Hepatocyte (in vitro differentiated cells): Measurements from ENCODE around the gene KRT84. TPM values are rescaled to one million over a fixed set of nuclear protein-coding genes. Genes with fewer than 3 reads are reported as not detected.

Experiments used
- DNase-seq: peaks from one replicate; pipeline ENCODE4 v3.0.0-alpha.2; 2016; ENCODE audit warnings: low spot score
- H2AFZ ChIP-seq: fragments of 200-600 bp; sonication (generic); 2 replicates; pipeline ENCODE4 v1.6.0; 2016; ENCODE audit warnings: antibody characterized with exemption, mild to moderate bottlenecking
- H3K27ac ChIP-seq: fragments of 200-600 bp; sonication (generic); 2 replicates; pipeline ENCODE4 v1.5.1; 2016; ENCODE audit warnings: mild to moderate bottlenecking
- H3K27me3 ChIP-seq: fragments of 200-600 bp; sonication (generic); 2 replicates; pipeline ENCODE4 v1.6.1; 2016
- H3K36me3 ChIP-seq: fragments of 200-600 bp; sonication (generic); replicated peaks from 2 replicates; pipeline ENCODE4 v1.5.1; 2016; ENCODE audit warnings: low read depth; ENCODE audit not compliant: insufficient read depth
- H3K4me1 ChIP-seq: fragments of 200-600 bp; sonication (generic); 2 replicates; pipeline ENCODE4 v1.5.1; 2016; ENCODE audit warnings: mild to moderate bottlenecking, moderate library complexity; ENCODE audit not compliant: insufficient read depth
- H3K4me2 ChIP-seq: fragments of 200-600 bp; sonication (generic); 2 replicates; pipeline ENCODE4 v1.6.0; 2016
- H3K4me3 ChIP-seq: fragments of 200-600 bp; sonication (generic); 2 replicates; pipeline ENCODE4 v1.5.1; 2016; ENCODE audit warnings: mild to moderate bottlenecking
- H3K79me2 ChIP-seq: fragments of 200-600 bp; sonication (generic); 2 replicates; pipeline ENCODE4 v1.6.0; 2017; ENCODE audit warnings: mild to moderate bottlenecking
- H3K9me2 ChIP-seq: fragments of 200-600 bp; sonication (generic); replicated peaks from 2 replicates; pipeline ENCODE4 v1.6.0; 2017; ENCODE audit warnings: mild to moderate bottlenecking; ENCODE audit not compliant: insufficient read depth
- H3K9me3 ChIP-seq: fragments of 200-600 bp; sonication (generic); 2 replicates; pipeline ENCODE4 v1.5.1; 2016; ENCODE audit warnings: low read depth, mild to moderate bottlenecking
- H4K20me1 ChIP-seq: fragments of 200-600 bp; sonication (generic); 2 replicates; pipeline ENCODE4 v1.6.0; 2016; ENCODE audit warnings: mild to moderate bottlenecking; ENCODE audit not compliant: insufficient read depth, poor library complexity, severe bottlenecking
- EZH2 ChIP-seq: fragments of 200-600 bp; sonication (generic); IDR thresholded peaks from 2 replicates; pipeline ENCODE4 v1.6.1; 2016; ENCODE audit warnings: antibody characterized with exemption, mild to moderate bottlenecking, borderline replicate concordance
- EZH2phosphoT487 ChIP-seq: fragments of 200-600 bp; sonication (generic); IDR thresholded peaks from one replicate; pipeline ENCODE4 v1.6.1; 2018; ENCODE audit warnings: antibody characterized with exemption, mild to moderate bottlenecking, low read depth, moderate library complexity; ENCODE audit not compliant: unreplicated experiment, severe bottlenecking
- WGBS: methylation state at CpG from one replicate; pipeline ENCODE4 v1.1.6; 2016; ENCODE audit warnings: low lambda C conversion rate; ENCODE audit errors: missing lambda C conversion rate; 5-methylcytosine and 5-hydroxymethylcytosine counted together
- polyA plus RNA-seq: library from polyadenylated mRNA; unstranded; fragments of >200 nt; fragmentation: Nextera tagmentation; extraction: Ambion mirVana; gene quantifications from 2 replicates; pipeline ENCODE4 v1.2.1, GENCODE V29; 2016
- total RNA-seq: library from RNA; depleted of rRNA; stranded (reverse); fragments of >200 nt; gene quantifications from 2 replicates; pipeline ENCODE4 v1.2.3, GENCODE V29; 2014
- TF ChIP-seq, protein P1 (sequence below): fragments of 200-600 bp; sonication (generic); IDR thresholded peaks from 2 replicates; pipeline ENCODE4 v1.5.1; 2016; ENCODE audit warnings: antibody characterized with exemption, mild to moderate bottlenecking; ENCODE audit not compliant: poor library complexity

KRT84 gene
- total and polyA plus RNA-seq, 2 experiments from 2014 or later = not detected

DNA sequence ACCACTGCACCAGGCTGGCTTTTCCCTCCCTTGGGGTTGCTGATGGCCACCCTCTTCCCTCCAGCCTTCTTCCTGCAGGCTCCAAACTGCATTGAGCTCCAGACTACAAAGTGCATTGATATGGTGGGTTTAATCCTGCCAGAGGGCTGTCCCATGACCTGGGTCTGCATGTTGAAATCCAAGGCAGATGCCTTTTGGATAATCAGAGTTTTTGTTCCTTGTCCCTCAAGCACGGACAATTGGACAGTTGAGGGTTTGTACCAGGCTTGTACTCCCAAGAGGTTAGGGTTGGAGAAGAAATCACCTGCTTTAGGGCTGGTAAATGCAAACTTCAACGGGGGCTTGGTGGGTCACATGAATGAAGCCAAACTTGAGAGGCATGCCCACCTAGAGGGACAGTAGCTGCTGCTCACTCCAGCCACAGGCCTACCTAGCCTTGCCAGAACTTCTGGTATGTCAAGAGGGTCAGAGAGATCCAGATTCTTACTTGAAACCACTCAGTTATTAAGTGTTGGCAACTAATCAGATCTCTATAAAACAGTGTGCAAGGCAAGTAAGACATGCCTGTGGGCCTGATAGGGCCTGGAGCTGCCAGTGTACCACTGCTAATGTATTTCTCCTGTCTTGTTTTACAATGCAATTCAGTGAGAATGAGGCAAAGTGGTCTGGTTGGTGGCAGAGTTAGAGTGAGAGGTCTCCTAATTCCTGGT is 42.5 kb downstream of the KRT84 start:
- Histone ChIP-seq H3K9me3 (no peaks in the 10 kb centered on the region), H2AFZ (no peak overlapping the region), H3K79me2 (no peaks in the 10 kb centered on the region), H3K27ac (no peak overlapping the region), H4K20me1 (no peaks in the 10 kb centered on the region), H3K27me3 (no peaks in the 10 kb centered on the region), H3K4me3 (no peak overlapping the region), H3K36me3 (no peaks in the 10 kb centered on the region), H3K4me1 (peaks cover 25% of the 10 kb centered on the region), H3K4me2 (no peak overlapping the region), H3K9me2 (no peaks in the 10 kb centered on the region)
- no peak for DNase-seq
- 100% methylated on average over 2 of the region's 2 CpGs for WGBS
- TF ChIP-seq EZH2 (no peak), EZH2phosphoT487 (no peak)
- TF ChIP-seq, protein P1, sequence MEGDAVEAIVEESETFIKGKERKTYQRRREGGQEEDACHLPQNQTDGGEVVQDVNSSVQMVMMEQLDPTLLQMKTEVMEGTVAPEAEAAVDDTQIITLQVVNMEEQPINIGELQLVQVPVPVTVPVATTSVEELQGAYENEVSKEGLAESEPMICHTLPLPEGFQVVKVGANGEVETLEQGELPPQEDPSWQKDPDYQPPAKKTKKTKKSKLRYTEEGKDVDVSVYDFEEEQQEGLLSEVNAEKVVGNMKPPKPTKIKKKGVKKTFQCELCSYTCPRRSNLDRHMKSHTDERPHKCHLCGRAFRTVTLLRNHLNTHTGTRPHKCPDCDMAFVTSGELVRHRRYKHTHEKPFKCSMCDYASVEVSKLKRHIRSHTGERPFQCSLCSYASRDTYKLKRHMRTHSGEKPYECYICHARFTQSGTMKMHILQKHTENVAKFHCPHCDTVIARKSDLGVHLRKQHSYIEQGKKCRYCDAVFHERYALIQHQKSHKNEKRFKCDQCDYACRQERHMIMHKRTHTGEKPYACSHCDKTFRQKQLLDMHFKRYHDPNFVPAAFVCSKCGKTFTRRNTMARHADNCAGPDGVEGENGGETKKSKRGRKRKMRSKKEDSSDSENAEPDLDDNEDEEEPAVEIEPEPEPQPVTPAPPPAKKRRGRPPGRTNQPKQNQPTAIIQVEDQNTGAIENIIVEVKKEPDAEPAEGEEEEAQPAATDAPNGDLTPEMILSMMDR = no peak

DNA sequence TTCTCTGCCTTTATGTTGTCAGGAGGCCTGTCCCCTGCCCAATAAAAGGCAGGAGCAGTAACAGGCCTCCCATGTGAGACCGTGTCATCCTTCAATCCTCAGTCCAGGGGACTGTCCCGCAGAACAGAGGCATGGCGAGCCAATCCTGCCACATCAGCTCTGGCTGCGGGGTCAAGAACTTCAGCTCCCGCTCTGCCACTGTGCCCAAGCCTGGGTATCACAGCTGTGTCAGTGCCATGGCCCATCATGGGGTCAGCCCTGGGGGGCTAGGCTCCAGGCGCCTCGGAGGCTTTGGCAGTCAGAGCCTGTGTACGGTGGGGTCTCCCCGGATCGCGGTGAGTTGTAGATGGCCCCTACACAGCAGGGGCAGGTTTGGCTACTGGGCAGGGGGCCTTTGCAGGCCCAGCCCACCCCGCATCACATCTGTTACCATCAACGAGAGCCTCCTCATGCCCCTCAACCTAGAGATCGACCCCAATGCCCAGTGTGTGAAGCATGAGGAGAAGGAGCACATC is 44.3 kb downstream of the KRT84 start:
- no peak overlapping the region for H2AFZ ChIP-seq
- no peaks in the 10 kb centered on the region for H3K36me3 ChIP-seq
- H3K4me3 ChIP-seq = no peak overlapping the region
- no peaks in the 10 kb centered on the region for H3K9me3 ChIP-seq
- no peaks in the 10 kb centered on the region for H3K79me2 ChIP-seq
- peaks cover 16% of the 10 kb centered on the region for H3K4me1 ChIP-seq
- no peak overlapping the region for H3K27ac ChIP-seq
- H4K20me1 ChIP-seq = no peaks in the 10 kb centered on the region
- DNase-seq = no peak
- no peak overlapping the region for H3K4me2 ChIP-seq
- WGBS = 94% methylated on average over 14 of the region's 14 CpGs
- H3K9me2 ChIP-seq = no peaks in the 10 kb centered on the region
- TF ChIP-seq EZH2phosphoT487 = no peak
- TF ChIP-seq, protein P1 = no peak
- no peak for TF ChIP-seq EZH2
- no peaks in the 10 kb centered on the region for H3K27me3 ChIP-seq

DNA sequence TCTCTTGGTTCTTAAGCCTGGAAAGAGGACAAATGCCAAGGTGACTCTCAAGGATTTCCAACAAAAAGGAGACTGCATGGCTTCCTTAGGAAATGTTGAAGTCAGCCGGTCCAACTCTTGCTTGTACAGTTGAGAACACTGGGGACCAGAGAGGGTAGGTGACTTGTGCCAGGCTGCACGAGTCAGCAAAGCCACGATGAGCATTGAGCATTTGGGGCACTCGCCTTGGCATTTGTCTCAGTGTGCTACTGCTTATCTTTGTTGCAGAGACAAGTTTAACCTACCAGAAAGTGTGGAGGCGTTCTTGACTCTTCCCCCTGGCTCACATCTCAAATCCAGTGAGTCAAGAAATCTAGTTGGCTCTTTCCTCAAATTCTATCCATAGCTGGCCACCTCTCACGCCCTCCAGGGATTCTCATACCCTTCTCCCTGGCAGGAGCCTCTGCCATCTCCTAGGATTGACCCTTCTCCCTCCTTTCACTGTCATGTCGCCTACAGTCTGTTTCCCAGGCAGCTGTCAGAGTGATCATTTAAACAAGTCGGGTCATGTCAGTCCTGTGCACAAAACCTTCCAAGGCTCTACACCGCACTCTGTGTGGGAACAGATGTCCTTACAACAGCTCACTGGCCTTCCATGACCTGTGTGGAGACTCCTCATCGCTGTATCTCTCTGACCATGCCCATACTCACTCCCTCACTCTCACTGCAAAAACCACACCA is 47.1 kb downstream of the KRT84 start:
- no peak for TF ChIP-seq EZH2phosphoT487
- TF ChIP-seq EZH2 = no peak
- TF ChIP-seq, protein P1 = no peak
- H3K27me3 ChIP-seq = no peaks in the 10 kb centered on the region
- no peaks in the 10 kb centered on the region for H3K9me3 ChIP-seq
- no peak overlapping the region for H3K4me3 ChIP-seq
- no peak overlapping the region for H3K27ac ChIP-seq
- H4K20me1 ChIP-seq = no peaks in the 10 kb centered on the region
- H3K4me1 ChIP-seq = no peaks in the 10 kb centered on the region
- no peak overlapping the region for H3K4me2 ChIP-seq
- DNase-seq = no peak
- no peaks in the 10 kb centered on the region for H3K36me3 ChIP-seq
- no peaks in the 10 kb centered on the region for H3K79me2 ChIP-seq
- no peak overlapping the region for H2AFZ ChIP-seq
- H3K9me2 ChIP-seq = no peaks in the 10 kb centered on the region
- 82% methylated on average over 10 of the region's 10 CpGs for WGBS
